Measurements from ENCODE around the gene DNER.
"Not testable (repeated sequence)": the region's sequence is repeated elsewhere in the genome, so short reads cannot be mapped to it uniquely, and the experiment has no call there.

Gene DNER

DNA sequence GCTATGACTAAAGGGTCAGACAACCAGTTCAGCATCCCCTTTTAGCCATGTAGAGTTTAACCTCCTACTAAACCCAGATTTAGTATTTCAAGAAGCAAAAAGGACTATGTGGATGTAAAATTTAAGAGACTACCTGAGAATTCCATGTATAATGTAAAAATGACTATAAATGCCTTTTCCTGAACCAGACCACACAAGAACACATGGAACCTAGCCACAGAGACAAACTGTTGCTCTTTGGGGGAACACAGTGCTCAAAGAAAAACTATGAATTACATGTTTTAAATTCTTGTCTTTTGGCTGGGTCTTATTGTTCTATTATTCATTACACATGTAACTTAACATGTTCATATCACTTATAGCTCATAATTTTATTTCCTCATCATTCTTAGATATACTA, 192.8 kb downstream of the DNER start:
- Histone ChIP-seq H3K9me3 (ENCODE audit: control insufficient read depth, low read length) (no peaks in the 10 kb centered on the region), H3K4me1 (ENCODE audit: control insufficient read depth, insufficient read depth, low read length, poor library complexity, severe bottlenecking) (no peaks in the 10 kb centered on the region), H3K36me3 (ENCODE audit: control insufficient read depth, insufficient read depth, low read length) (no peaks in the 10 kb centered on the region), H3K4me3 (ENCODE audit: insufficient read depth, low read depth, low read length, poor library complexity, severe bottlenecking) (no peak overlapping the region), H3K27me3 (replicated peaks; ENCODE audit: control insufficient read depth, insufficient read depth, low read length, poor library complexity, severe bottlenecking) (no peaks in the 10 kb centered on the region), H3K27ac (ENCODE audit: insufficient read depth, low read length, poor library complexity, severe bottlenecking) (no peak overlapping the region)
- no peak for DNase-seq

DNA sequence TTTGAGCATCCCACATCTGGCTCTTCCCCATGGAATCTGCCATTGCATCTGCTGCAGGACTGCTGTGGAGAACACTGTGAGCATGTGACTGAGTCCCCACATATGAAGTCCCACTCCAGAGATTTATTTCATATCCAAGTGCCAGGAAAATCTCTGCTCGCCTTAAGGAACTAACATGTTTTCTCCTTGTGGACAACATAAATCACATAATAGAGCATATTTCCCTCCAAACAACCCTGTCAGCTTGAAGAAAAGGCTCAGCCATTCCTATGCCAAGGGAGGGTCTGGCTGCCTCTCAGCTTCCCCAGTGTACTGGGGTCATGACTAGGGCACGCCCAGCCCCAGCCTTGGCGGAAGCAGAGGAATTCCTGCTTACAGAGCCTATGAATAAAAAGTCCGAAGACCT, 193.7 kb downstream of the DNER start:
- no peak overlapping the region for H3K4me3 ChIP-seq (ENCODE audit: insufficient read depth, low read depth, low read length, poor library complexity, severe bottlenecking)
- DNase-seq: no peak
- no peak overlapping the region for H3K27ac ChIP-seq (ENCODE audit: insufficient read depth, low read length, poor library complexity, severe bottlenecking)
- no peaks in the 10 kb centered on the region for H3K4me1 ChIP-seq (ENCODE audit: control insufficient read depth, insufficient read depth, low read length, poor library complexity, severe bottlenecking)
- no peaks in the 10 kb centered on the region for H3K9me3 ChIP-seq (ENCODE audit: control insufficient read depth, low read length)
- H3K27me3 ChIP-seq (replicated peaks; ENCODE audit: control insufficient read depth, insufficient read depth, low read length, poor library complexity, severe bottlenecking): no peaks in the 10 kb centered on the region
- H3K36me3 ChIP-seq (ENCODE audit: control insufficient read depth, insufficient read depth, low read length): no peaks in the 10 kb centered on the region

DNA sequence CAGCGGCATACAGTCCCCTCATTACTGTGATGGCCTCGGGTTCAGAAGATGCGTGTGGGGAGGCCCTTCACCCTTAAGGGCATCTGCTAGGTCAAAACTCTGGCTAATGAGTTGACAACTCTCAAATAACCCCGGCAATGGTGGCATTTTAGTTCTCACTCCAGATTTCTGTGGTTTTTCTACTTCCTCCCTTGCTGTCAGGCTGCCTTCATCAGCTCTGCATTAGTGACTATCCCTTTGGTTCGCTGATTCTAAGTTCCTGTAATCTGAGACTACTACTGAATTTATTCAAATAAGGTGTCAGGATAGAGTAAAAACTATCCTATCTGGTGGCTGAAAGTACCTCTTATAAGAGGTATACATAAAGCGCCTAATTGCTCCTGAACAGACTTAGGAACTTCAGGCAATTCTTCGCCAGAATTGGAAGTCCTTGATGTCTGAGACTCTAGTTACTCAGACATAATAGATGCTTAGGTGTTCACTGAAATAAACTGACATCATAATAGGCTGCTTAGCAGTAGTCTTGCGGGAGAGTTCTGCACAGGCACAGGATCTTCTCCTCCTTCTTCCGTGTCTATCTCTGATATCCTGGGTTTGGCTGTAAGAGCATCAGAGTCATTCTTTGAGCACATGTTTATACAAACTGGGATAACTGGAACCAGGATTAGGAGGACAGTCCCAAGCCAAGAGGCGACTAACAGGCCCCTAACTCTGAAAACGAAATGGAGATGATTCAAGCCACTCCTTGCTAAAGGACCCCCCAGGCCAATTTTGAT, 194.5 kb downstream of the DNER start:
- DNase-seq: no peak
- no peaks in the 10 kb centered on the region for H3K36me3 ChIP-seq (ENCODE audit: control insufficient read depth, insufficient read depth, low read length)
- no peak overlapping the region for H3K4me3 ChIP-seq (ENCODE audit: insufficient read depth, low read depth, low read length, poor library complexity, severe bottlenecking)
- H3K9me3 ChIP-seq (ENCODE audit: control insufficient read depth, low read length): no peaks in the 10 kb centered on the region
- no peaks in the 10 kb centered on the region for H3K4me1 ChIP-seq (ENCODE audit: control insufficient read depth, insufficient read depth, low read length, poor library complexity, severe bottlenecking)
- H3K27me3 ChIP-seq (replicated peaks; ENCODE audit: control insufficient read depth, insufficient read depth, low read length, poor library complexity, severe bottlenecking): no peaks in the 10 kb centered on the region
- H3K27ac ChIP-seq (ENCODE audit: insufficient read depth, low read length, poor library complexity, severe bottlenecking): no peak overlapping the region

DNA sequence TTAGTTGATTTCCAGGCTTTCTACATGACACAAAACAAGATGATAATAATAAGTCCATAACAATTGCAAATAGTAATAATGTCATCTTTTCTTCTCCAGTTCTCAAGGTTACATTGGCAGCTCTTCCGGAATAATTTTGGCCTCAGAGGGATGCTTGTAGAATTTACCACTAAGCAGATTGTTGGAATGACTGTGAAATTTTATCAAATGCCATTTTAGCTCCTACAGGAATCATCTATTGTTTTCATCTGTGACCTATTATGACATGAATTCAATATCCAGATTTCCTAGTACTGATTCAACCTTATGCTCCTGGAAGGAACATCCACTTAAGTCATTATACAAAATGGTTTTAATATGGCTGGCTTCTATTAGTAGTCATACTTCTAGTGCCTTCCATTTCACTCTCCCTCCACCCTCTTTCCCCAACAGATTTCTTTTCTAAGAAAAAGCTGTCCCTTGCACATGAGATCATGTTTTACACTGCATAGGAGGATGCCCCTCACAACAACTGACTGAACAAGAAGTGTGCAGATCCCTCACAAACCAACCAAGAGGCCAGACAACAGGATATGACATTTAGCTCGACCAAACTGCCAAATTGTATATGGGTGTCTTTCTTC, 200.0 kb downstream of the DNER start:
- H3K9me3 ChIP-seq (ENCODE audit: control insufficient read depth, low read length): no peaks in the 10 kb centered on the region
- H3K36me3 ChIP-seq (ENCODE audit: control insufficient read depth, insufficient read depth, low read length): no peaks in the 10 kb centered on the region
- no peaks in the 10 kb centered on the region for H3K4me1 ChIP-seq (ENCODE audit: control insufficient read depth, insufficient read depth, low read length, poor library complexity, severe bottlenecking)
- H3K4me3 ChIP-seq (ENCODE audit: insufficient read depth, low read depth, low read length, poor library complexity, severe bottlenecking): no peak overlapping the region
- DNase-seq: no peak
- H3K27me3 ChIP-seq (replicated peaks; ENCODE audit: control insufficient read depth, insufficient read depth, low read length, poor library complexity, severe bottlenecking): no peaks in the 10 kb centered on the region
- H3K27ac ChIP-seq (ENCODE audit: insufficient read depth, low read length, poor library complexity, severe bottlenecking): no peak overlapping the region

DNA sequence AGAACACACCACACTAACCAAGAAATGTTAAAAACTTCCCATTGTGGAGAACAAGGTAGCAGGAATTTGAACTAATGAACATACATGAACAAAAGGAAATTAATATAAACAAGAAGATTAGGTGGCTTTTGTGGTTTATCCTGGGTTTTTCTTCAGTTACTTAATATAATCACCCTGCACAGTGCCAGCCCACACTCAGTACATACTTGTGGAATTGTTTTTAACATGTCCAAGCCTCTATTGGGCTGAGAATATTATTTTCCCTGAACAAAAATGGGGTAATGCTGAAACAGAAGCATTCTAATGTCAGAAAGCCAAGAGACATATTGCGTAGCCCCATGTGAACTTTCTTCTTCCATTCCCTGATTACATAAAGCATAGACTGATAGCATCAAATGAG, 202.8 kb downstream of the DNER start:
- no peaks in the 10 kb centered on the region for H3K27me3 ChIP-seq (replicated peaks; ENCODE audit: control insufficient read depth, insufficient read depth, low read length, poor library complexity, severe bottlenecking)
- no peak overlapping the region for H3K4me3 ChIP-seq (ENCODE audit: insufficient read depth, low read depth, low read length, poor library complexity, severe bottlenecking)

GRCh38 chr2:229506699-229507098, 207.7 kb downstream of the DNER start:
- not testable (repeated sequence) for DNase-seq; H3K27ac ChIP-seq (ENCODE audit: insufficient read depth, low read length, poor library complexity, severe bottlenecking); H3K27me3 ChIP-seq (replicated peaks; ENCODE audit: control insufficient read depth, insufficient read depth, low read length, poor library complexity, severe bottlenecking); H3K4me3 ChIP-seq (ENCODE audit: insufficient read depth, low read depth, low read length, poor library complexity, severe bottlenecking); H3K9me3 ChIP-seq (ENCODE audit: control insufficient read depth, low read length); H3K4me1 ChIP-seq (ENCODE audit: control insufficient read depth, insufficient read depth, low read length, poor library complexity, severe bottlenecking); H3K36me3 ChIP-seq (ENCODE audit: control insufficient read depth, insufficient read depth, low read length)

More for the DNA sequence above, 202.8 kb downstream of the DNER start:
- no peaks in the 10 kb centered on the region for H3K4me1 ChIP-seq (ENCODE audit: control insufficient read depth, insufficient read depth, low read length, poor library complexity, severe bottlenecking)
- no peak for DNase-seq
- H3K36me3 ChIP-seq (ENCODE audit: control insufficient read depth, insufficient read depth, low read length): no peaks in the 10 kb centered on the region
- H3K9me3 ChIP-seq (ENCODE audit: control insufficient read depth, low read length): no peaks in the 10 kb centered on the region
- no peak overlapping the region for H3K27ac ChIP-seq (ENCODE audit: insufficient read depth, low read length, poor library complexity, severe bottlenecking)

- no peak for DNase-seq
- no peaks in the 10 kb centered on the region for H3K27me3 ChIP-seq (replicated peaks; ENCODE audit: control insufficient read depth, insufficient read depth, low read length, poor library complexity, severe bottlenecking)
- H3K36me3 ChIP-seq (ENCODE audit: control insufficient read depth, insufficient read depth, low read length): no peaks in the 10 kb centered on the region
- H3K4me3 ChIP-seq (ENCODE audit: insufficient read depth, low read depth, low read length, poor library complexity, severe bottlenecking): no peak overlapping the region
- H3K9me3 ChIP-seq (ENCODE audit: control insufficient read depth, low read length): no peaks in the 10 kb centered on the region
- H3K4me1 ChIP-seq (ENCODE audit: control insufficient read depth, insufficient read depth, low read length, poor library complexity, severe bottlenecking): no peaks in the 10 kb centered on the region
- H3K27ac ChIP-seq (ENCODE audit: insufficient read depth, low read length, poor library complexity, severe bottlenecking): no peak overlapping the region
These were observed 213.1 kb downstream of the DNER start for GRCh38 chr2:229501051-229501794.

DNA sequence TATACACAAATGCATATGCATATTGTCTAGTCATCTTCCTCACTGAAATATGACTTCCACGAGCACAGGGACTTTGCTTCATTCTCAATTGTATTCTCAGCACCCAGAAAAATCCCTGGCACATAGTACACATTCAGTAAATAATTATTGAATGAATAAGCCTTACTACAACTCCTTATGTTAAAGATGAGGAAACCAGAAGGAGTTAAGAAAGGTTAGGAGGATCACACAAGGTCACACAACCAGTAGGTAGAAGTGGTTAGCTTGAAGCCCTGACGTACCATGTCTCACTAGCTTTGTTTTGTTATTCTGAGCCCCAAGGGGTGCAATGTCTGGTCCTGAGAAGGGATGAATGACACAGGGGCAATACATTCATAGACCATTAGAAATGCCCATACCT, 222.3 kb downstream of the DNER start:
- DNase-seq: no peak
- Histone ChIP-seq H3K4me1 (ENCODE audit: control insufficient read depth, insufficient read depth, low read length, poor library complexity, severe bottlenecking) (no peaks in the 10 kb centered on the region), H3K36me3 (ENCODE audit: control insufficient read depth, insufficient read depth, low read length) (no peaks in the 10 kb centered on the region), H3K9me3 (ENCODE audit: control insufficient read depth, low read length) (no peaks in the 10 kb centered on the region), H3K27me3 (replicated peaks; ENCODE audit: control insufficient read depth, insufficient read depth, low read length, poor library complexity, severe bottlenecking) (peaks cover 3% of the 10 kb centered on the region), H3K4me3 (ENCODE audit: insufficient read depth, low read depth, low read length, poor library complexity, severe bottlenecking) (no peak overlapping the region), H3K27ac (ENCODE audit: insufficient read depth, low read length, poor library complexity, severe bottlenecking) (no peak overlapping the region)

DNA sequence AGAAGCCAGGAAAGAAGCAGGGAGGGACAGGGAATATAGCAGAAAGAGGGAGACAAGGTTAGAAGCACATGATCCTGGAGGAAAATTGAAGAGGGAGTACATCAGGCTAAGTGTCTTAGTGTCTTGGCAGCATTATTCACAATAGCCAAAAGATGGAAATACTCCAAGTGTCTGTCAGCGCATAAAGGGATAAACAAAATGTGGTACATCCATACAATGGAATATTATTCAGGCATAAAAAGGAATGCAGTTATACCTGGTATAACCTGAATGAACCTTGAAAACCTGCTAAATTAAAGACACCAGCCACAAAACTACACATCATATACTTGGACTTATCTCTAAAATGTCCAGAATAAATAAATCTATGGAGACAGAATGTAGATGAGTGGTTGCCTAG, 224.2 kb downstream of the DNER start:
- H3K27ac ChIP-seq (ENCODE audit: insufficient read depth, low read length, poor library complexity, severe bottlenecking): no peak overlapping the region
- H3K4me1 ChIP-seq (ENCODE audit: control insufficient read depth, insufficient read depth, low read length, poor library complexity, severe bottlenecking): no peaks in the 10 kb centered on the region
- no peak overlapping the region for H3K4me3 ChIP-seq (ENCODE audit: insufficient read depth, low read depth, low read length, poor library complexity, severe bottlenecking)
- no peaks in the 10 kb centered on the region for H3K9me3 ChIP-seq (ENCODE audit: control insufficient read depth, low read length)
- H3K27me3 ChIP-seq (replicated peaks; ENCODE audit: control insufficient read depth, insufficient read depth, low read length, poor library complexity, severe bottlenecking): peaks cover 3% of the 10 kb centered on the region
- no peaks in the 10 kb centered on the region for H3K36me3 ChIP-seq (ENCODE audit: control insufficient read depth, insufficient read depth, low read length)
- no peak for DNase-seq

- DNase-seq: no peak
- no peak overlapping the region for H3K27ac ChIP-seq (ENCODE audit: insufficient read depth, low read length, poor library complexity, severe bottlenecking)
- H3K4me1 ChIP-seq (ENCODE audit: control insufficient read depth, insufficient read depth, low read length, poor library complexity, severe bottlenecking): no peaks in the 10 kb centered on the region
- peaks cover 3% of the 10 kb centered on the region for H3K27me3 ChIP-seq (replicated peaks; ENCODE audit: control insufficient read depth, insufficient read depth, low read length, poor library complexity, severe bottlenecking)
- H3K9me3 ChIP-seq (ENCODE audit: control insufficient read depth, low read length): no peaks in the 10 kb centered on the region
- no peak overlapping the region for H3K4me3 ChIP-seq (ENCODE audit: insufficient read depth, low read depth, low read length, poor library complexity, severe bottlenecking)
- H3K36me3 ChIP-seq (ENCODE audit: control insufficient read depth, insufficient read depth, low read length): no peaks in the 10 kb centered on the region
These were observed 225.3 kb downstream of the DNER start for GRCh38 chr2:229489016-229489415.
